ENCODE results near the gene SCARB1. TPM values are rescaled to one million over a fixed set of nuclear protein-coding genes. Genes with fewer than 3 reads are reported as not detected.
A peak's percentile ranks its signal among the peaks of the same experiment; 100 is the strongest.

Gene SCARB1
- total RNA-seq, 1 experiment from 2014 or later: 68.3 TPM

DNA sequence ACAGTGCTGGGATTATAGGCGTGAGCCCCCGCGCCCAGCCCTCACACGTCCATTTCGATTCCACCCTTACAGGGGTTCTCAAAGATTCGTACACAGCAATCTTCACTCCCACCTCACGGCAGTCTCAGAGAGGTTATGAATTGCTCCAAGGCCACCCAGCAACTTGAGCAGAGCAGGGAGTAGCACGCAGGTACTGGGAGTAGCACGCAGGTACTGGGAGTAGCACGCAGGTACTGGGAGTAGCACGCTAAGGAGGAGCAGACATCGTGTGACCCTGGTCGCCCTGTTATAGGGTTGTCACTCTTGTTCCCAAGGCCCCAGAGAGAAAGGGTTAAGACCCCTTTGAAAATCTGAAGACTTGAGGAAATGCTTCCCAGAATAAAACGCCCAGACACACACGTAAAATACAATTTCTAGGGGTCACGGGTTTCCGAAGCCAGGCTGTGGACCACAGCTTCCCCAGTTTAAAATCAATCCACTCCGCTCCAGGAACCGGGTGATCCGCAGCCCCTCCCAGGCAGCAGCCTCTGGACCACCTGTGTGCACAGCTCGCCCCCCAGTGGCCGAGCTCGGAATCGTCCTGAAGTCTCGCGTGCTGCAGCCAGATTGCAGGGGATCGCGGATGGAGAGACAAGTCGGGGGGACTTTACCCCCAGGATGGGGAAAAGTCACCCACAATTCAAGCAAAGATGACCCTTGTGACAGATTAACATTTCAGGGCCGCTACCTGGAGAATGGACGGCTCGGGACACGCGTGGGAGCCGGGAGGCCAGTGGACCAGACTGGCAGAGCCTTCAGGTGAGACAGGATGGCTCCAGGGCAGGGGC is 92.0 kb downstream of the SCARB1 start (continued):
- TF ChIP-seq, protein P1, sequence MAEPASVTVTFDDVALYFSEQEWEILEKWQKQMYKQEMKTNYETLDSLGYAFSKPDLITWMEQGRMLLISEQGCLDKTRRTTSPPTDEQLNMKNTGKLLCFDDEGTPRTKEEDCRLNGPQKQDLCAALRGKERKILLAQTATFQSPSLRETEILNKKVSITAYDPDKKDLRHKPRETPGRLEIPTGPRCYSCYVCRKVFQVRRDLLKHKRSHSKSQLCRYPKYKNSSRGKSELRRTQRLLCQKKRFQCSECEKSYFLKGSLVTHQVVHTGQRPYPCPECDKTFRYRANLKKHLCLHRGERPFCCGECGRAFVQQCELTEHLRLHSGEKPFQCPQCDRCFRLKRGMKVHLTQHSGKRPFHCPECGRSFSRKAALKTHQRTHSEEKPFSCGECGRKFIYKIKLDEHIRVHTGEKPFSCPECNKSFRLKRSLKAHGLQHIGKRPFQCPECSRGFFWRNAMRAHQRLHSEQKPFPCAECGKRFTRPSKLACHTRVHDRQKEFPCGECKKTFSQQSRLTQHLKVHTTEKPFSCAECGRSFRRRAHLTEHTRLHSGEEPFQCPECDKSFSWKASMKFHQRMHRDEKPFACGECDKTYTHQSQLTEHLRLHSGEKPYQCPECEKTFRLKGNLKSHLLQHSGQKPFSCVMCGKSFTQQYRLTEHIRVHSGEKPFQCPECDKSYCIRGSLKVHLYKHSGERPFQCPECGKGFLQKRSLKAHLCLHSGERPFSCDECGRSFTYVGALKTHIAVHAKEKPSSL (CRISPR knock-in tag; conservative IDR thresholded peaks at IDR 0.05): no peak
- TF ChIP-seq, protein P2, sequence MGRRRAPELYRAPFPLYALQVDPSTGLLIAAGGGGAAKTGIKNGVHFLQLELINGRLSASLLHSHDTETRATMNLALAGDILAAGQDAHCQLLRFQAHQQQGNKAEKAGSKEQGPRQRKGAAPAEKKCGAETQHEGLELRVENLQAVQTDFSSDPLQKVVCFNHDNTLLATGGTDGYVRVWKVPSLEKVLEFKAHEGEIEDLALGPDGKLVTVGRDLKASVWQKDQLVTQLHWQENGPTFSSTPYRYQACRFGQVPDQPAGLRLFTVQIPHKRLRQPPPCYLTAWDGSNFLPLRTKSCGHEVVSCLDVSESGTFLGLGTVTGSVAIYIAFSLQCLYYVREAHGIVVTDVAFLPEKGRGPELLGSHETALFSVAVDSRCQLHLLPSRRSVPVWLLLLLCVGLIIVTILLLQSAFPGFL (CRISPR knock-in tag; IDR thresholded peaks at IDR 0.05; ENCODE audit: borderline replicate concordance): no peak
- TF ChIP-seq, protein P3, sequence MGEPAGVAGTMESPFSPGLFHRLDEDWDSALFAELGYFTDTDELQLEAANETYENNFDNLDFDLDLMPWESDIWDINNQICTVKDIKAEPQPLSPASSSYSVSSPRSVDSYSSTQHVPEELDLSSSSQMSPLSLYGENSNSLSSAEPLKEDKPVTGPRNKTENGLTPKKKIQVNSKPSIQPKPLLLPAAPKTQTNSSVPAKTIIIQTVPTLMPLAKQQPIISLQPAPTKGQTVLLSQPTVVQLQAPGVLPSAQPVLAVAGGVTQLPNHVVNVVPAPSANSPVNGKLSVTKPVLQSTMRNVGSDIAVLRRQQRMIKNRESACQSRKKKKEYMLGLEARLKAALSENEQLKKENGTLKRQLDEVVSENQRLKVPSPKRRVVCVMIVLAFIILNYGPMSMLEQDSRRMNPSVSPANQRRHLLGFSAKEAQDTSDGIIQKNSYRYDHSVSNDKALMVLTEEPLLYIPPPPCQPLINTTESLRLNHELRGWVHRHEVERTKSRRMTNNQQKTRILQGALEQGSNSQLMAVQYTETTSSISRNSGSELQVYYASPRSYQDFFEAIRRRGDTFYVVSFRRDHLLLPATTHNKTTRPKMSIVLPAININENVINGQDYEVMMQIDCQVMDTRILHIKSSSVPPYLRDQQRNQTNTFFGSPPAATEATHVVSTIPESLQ (CRISPR knock-in tag; IDR thresholded peaks at IDR 0.05): no peak

DNA sequence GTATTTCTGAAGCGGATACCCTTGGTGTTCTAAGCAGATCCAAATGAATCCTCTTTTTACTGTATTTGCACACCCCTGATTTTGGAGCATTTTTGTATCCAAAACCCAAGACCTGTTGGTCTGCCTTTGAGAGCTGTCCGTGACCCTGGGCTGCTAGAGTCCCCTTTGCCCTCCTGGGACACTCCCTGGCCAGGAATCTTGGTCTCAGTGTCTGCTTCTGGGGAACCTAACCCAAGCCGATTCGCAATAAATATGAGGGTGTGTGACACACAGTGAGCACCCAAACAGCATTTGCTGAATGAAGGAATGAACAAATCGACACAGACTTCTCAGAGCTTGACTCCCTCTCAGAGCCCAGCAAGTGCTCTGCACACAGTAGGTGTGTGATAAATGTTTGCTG is 92.9 kb downstream of the SCARB1 start:
- peaks cover under 1% of the 10 kb centered on the region; the same call in 1 of the 2 replicates for H3K9me3 Mint-ChIP-seq
- H3K36me3 Mint-ChIP-seq: 0 out of 2 replicates have a peak, but pooled peaks cover 2% of the 10 kb centered on the region
- TF ChIP-seq NR3C1 (CRISPR knock-in tag; conservative IDR thresholded peaks at IDR 0.05; ENCODE audit: low read depth): no peak
- no peak for TF ChIP-seq FOXP1 (CRISPR knock-in tag; IDR thresholded peaks at IDR 0.05; ENCODE audit: borderline replicate concordance)
- TF ChIP-seq NFYB (CRISPR knock-in tag; conservative IDR thresholded peaks at IDR 0.05; ENCODE audit: low read depth): no peak
- no peak for TF ChIP-seq CREM (CRISPR knock-in tag; IDR thresholded peaks at IDR 0.05)
- TF ChIP-seq, protein P4, sequence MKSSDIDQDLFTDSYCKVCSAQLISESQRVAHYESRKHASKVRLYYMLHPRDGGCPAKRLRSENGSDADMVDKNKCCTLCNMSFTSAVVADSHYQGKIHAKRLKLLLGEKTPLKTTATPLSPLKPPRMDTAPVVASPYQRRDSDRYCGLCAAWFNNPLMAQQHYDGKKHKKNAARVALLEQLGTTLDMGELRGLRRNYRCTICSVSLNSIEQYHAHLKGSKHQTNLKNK (CRISPR knock-in tag; IDR thresholded peaks at IDR 0.05): no peak
- TF ChIP-seq SMAD4 (CRISPR knock-in tag; IDR thresholded peaks at IDR 0.05): no peak
- TF ChIP-seq, protein P5, sequence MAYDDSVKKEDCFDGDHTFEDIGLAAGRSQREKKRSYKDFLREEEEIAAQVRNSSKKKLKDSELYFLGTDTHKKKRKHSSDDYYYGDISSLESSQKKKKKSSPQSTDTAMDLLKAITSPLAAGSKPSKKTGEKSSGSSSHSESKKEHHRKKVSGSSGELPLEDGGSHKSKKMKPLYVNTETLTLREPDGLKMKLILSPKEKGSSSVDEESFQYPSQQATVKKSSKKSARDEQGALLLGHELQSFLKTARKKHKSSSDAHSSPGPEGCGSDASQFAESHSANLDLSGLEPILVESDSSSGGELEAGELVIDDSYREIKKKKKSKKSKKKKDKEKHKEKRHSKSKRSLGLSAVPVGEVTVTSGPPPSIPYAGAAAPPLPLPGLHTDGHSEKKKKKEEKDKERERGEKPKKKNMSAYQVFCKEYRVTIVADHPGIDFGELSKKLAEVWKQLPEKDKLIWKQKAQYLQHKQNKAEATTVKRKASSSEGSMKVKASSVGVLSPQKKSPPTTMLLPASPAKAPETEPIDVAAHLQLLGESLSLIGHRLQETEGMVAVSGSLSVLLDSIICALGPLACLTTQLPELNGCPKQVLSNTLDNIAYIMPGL (CRISPR knock-in tag; IDR thresholded peaks at IDR 0.05): no peak
- no peak for TF ChIP-seq TEAD1 (CRISPR knock-in tag; IDR thresholded peaks at IDR 0.05)
- no peak for TF ChIP-seq SMAD3 (CRISPR knock-in tag; IDR thresholded peaks at IDR 0.05; ENCODE audit: borderline replicate concordance)
- no peak for DNase-seq (ENCODE audit: low spot score)
- CTCF ChIA-PET: interaction anchor here (1.3 to 2.0 kb wide), 6 partner anchors 10 to 379 kb away, joined by 4 to 10 read pairs (median 5); no protein-coding TSS in a partner anchor
- POLR2A ChIA-PET: no interaction called here
- peaks cover 15% of the 10 kb centered on the region for H3K4me1 Mint-ChIP-seq
- H3K27ac Mint-ChIP-seq: no peak overlapping the region
- no peak overlapping the region for H3K4me3 Mint-ChIP-seq
- H3K27me3 Mint-ChIP-seq (ENCODE audit: low read depth): peaks cover 11% of the 10 kb centered on the region
- no peak for ATAC-seq

DNA sequence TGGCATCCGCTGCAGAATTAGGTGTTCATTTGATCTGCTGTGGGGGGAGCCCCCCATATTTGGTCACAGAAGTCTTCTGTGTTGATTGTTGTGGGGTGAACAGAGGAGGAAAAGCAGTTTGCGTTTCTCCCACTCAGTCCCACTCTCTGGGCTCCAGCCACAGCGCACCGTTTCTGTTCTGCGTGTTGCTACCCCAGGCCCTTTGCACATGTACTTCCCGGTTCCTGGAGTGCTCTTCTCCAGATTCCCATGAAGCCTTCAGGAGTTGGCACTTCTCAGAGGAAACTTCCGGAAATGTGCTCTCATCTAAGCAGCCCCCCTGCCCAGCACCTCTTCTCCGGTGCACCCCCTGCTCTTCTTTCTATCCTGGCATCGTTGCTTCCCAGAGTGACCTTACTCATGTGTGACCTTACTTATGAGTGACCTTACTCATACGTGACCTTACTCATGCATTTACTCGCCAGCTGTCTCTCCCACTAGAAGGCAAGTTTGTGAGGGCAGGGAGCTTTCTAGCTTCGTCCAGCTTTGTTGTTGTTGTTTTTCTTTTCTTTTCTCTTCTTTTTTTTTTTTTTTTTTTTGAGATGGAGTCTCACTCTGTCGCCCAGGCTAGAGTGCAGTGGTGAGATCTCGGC is 93.7 kb downstream of the SCARB1 start:
- peaks cover 14% of the 10 kb centered on the region for H3K4me1 Mint-ChIP-seq

More for the DNA sequence above, 93.7 kb downstream of the SCARB1 start:
- Mint-ChIP-seq H3K27ac (no peak overlapping the region), H3K36me3 (peaks cover 9% of the 10 kb centered on the region; the same call in 1 of the 2 replicates), H3K9me3 (peaks cover 7% of the 10 kb centered on the region), H3K4me3 (no peak overlapping the region), H3K27me3 (ENCODE audit: low read depth) (peaks cover 11% of the 10 kb centered on the region)
- ChIA-PET CTCF (interaction anchor here (0.7 to 2.9 kb wide), 6 partner anchors 15 to 591 kb away, joined by 3 to 13 read pairs (median 4); no protein-coding TSS in a partner anchor), POLR2A (no interaction called here)
- ATAC-seq (no peak), DNase-seq (ENCODE audit: low spot score) (no peak)
- TF ChIP-seq GTF2I (CRISPR knock-in tag; conservative IDR thresholded peaks at IDR 0.05) (0 out of 2 replicates have a peak, but pooled peaks have one; percentile 38), ZNF263 (CRISPR knock-in tag; IDR thresholded peaks at IDR 0.05; ENCODE audit: low read depth) (no peak)

Measured in WTC11 (cell line).